Sciatic nerve (tissue), 2 donors: ENCODE data around the gene GDF7. TPM values are rescaled to one million over a fixed set of nuclear protein-coding genes. Genes with fewer than 3 reads are reported as not detected.

ENCODE experiments used
- ATAC-seq: fragments of 200-7000 bp; cut with Tn5 transposase; one replicate; pipeline ENCODE4 v1.9.1; 2020; ENCODE audit warnings: mild to moderate bottlenecking, moderate library complexity
- DNase-seq: peaks from one replicate; pipeline ENCODE4 v3.0.0-alpha.2; 2020; ENCODE audit warnings: low spot score
- intact Hi-C: fragments of 100-400 bp; cut with DNase I; formaldehyde crosslinking; loops from one replicate; pipeline ENCODE4 v1.14.2; 2022
- total RNA-seq: library from RNA; stranded (reverse); fragmentation: NEBNext Ultra II Directional; extraction: Animal tissue kit (Norgen Biotek cat#: 25700); gene quantifications from one replicate; pipeline ENCODE4 v1.2.1, GENCODE V29; 2021
- donor health status: DM: no; HTN: no; CAD: no.
- donor health status: DM: no; HTN: no; CAD: no.

Gene GDF7
- total RNA-seq = 7.6 TPM

DNA sequence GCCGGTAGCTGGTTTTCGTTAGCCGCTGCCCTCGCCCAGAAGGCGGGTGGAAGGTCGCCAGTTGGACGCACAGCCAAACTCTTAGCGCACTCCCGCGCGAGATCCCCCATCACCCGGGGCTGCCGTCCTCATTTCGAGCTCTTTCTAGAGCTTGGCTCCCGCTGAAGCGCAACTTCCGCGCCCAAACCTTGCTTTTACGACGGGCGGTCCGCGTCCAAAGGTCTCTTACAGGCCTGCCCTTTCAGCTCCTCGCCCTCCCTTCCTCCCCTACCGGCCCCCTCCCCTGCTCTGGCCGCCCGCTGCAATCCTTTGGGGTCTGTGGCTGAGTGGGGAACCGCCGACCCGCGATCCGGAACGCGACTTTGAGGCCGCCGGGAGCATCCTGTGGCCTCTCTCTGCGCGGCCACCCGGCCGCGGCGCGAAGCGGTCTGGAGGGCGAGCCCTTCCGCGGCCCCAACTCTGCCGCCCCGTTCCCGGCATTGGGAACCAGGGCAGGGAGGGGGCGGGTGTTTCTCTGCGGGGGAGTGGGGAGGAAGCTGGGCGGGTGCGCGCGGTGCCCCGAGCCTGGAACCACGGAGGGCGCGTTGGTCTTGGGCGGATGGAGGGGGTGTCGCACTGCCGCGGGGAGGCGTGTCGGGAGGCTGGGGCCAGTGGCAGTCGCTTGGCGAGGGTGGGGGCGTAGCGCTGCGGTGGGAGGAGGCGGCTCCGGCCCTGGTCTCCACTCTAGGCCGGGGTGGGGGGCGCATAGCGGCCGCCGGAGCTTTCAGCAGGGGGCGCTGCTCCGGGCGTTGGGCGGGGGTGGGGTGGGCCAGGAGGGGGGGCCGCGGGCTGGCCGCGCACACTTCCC lies at the start of gene GDF7:
GDF7 (plus strand) TSS at position 841 of the 847 bp plus-strand sequence. CDS start 96 bp downstream, outside the sequence.
- intact Hi-C loops = loop anchor here (5.0 kb wide), 1 partner anchor 296 kb away; no protein-coding TSS in a partner anchor
- DNase-seq = no peak
- peak; percentile 7 for ATAC-seq

DNA sequence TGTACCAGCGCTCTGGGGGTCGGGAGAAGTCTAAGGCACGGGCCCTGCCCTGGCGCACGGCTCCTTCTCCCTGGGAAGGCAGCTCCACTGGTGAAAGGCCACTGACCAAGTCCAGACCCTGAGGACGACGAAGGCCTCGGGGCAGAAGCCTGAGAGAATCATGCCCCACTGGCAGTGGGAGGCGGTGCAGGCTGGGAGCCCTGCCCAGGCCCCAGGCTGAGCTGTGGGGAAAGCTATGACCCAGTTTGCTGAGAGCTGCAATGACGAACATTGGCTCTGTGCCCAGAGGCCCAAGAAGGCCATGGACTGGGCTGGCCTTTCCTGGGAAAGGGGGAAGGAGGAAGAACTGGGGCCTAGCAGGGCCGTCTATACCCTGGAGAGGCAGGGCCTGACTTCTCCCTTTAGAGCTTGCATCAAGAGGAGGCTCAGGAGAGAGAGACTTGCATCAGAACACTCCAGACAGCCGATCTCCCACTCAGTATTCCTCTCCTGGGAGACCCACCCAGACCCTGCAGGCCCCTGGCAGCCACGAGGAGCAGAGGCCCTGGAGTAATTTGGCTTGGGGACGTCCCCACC lies 49.0 kb upstream of the GDF7 start:
- peak; percentile 99 for DNase-seq
- intact Hi-C loops = no loop called here
- peak; percentile 92 for ATAC-seq

DNA sequence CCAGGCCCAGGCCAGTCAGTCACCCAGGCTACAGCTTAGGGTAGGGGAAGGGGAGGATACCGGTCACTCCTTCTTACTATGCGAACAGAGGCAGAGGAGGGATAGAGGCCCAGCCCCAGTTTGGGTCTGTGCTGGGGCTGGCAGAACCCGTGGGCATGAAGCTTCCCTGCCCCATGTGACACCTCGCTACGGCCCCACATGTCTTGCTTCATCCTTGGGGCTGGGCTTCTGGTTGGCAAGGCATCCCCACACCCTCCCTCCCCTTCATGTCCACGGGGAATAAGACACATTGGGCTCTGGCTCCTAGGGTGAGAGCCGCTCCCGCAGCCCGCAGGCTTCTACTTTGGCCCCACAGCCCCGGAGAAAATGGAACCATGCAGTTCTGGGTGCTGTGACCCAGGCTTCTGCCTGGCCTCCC lies 48.5 kb upstream of the GDF7 start:
- ATAC-seq (peak; percentile 19), DNase-seq (peak; percentile 68)
- intact Hi-C loops = no loop called here

DNA sequence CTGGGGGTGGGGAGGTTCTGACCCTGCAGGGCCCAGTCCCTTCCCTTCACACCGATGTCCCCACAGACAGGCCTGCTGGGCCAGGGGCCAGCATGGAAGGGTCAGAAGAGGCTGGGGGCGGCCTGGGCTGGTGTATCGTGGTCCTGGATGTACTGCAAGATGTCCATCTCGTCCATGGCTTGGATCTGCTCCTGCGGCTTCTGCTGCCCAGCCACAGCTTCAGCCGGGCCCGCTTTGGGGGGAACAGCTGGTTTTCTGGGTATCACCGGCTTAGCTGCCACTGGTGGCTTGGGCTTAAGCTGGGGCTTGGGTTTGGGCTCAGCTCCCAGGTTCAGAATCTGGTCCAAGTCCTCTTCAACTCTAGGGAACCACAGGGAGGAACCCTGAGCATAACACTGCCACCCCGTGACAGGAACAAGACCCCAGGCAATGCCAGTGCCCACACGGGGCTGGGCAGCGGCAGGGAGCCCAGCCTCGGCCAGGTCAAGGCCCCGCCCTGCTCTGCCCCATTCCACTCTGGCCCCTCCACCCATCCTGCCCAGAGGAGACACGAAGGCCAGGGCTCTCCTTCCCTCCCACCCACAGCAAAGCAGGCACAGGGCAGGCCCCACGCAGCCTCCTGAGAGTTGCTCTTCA lies 47.9 kb upstream of the GDF7 start:
- DNase-seq (peak; percentile 67), ATAC-seq (no peak)
- intact Hi-C loops = no loop called here

DNA sequence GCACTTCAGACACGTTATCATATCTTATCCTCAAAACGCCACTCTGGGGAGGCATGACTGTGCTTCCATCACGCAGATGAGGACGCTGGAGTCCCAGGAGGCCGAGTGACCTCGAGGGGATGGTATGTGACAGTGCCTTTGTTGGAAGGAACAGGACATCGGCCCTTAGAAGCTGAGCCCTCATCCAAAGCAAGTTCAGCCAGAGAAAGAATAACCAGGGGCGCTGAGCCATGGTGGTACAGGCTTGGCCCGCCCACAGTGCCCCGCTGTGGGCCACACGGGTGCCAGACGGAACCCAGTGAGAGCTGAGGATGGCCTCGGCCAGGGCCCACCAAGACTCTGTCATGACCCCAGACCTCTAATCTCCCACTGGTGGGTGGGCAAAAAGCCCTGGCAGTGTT lies 47.3 kb upstream of the GDF7 start:
- intact Hi-C loops = no loop called here

DNA sequence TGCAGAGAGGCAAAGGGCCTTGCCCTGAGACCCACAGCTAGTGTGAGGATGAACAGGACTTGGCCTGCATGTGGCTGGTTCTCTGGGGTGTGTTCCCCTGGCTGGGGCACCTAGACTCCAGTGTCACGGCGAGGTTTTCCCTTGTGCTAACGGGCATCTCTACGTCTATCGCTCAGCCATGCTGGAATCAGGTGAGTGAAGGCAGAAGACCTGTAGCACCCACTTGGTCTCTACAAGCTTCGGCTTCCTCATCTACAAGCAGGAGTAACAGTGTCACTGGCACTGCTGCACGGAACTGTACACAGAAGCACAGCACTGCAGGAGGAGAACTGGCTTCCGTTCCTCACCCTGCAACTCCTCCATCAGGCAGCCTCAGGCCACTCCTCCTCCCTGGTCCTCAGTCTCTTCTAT lies 46.7 kb upstream of the GDF7 start:
- ATAC-seq (no peak), DNase-seq (peak; percentile 58)
- intact Hi-C loops = no loop called here

More for the DNA sequence above, 47.3 kb upstream of the GDF7 start:
- ATAC-seq (no peak), DNase-seq (peak; percentile 57)

DNA sequence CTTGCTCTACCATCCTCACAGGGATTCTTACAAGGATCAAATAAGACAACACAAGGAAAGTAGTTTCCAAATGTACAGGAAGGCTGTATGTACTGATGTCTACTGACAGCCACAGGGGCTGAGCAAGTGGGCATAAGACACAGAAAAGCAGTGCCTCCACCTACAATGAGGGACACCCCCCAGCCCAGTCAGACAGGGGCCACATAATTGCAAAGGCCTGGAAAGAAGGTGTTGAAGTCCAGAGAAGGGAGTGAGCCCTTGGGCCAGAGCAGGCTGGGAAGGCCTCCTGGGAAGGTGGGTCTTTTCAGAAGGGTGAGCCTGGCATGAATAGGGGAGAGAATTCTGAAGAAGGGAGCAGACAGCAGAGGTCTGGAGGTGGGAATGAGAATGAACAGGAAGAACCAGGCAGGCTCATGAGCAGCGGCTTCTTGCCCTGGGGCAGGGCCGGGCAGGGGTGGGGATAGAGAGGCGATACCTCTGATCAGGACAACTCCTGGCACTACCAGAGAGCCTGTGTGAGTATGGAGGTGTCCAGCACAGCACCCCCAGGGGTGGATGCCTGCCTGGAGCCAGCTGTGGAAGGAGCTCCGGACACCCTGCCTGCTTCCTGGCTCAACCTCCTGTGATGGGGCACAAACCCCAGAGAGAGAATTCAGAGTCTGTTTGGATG lies 46.1 kb upstream of the GDF7 start:
- DNase-seq (peak; percentile 51), ATAC-seq (no peak)
- intact Hi-C loops = no loop called here

DNA sequence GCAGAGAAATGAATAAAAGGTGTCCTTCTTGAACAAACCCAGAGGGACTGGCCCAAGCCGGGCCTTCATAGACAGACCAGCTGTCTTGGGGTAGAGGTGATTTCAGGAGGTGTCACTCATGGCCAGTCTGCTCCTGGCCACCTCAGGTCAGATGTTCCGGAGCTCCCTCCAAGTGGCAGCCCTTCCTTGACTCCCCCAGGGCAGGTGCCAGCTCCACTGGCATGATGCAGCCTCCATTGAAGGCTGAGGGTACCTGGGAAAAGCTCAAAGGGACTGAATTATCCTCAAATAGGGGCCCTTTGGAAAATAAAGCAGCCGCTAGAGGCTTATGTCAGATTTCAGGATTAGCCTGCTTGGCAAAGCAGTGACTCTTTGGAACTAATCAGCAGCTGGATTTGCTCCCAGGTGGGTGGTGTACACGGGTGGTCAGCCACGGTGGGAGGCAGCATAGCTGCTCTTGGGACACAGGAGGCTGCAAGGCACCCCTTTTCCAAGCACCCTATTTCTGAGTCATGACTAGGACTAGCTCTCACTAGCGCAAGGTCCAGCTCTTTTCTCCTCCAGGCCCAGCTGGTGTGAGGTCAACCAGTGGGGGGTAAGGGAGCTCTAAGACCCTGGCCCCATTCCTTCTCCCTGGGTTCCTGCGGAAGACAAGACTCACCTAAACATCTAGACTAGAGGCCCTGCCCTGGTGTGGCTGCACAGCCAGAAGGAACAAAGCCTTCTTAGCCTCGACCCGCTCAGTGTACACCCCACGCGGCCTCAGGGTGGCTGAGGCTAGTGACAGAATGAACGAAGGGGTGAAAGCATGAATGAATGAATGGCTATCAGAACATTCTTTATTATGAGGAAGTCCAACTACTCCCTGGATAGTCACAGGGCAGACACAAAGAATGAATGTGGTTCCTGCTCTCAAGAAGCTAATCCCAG lies 45.3 kb upstream of the GDF7 start:
- ATAC-seq = no peak
- peak; percentile 45 for DNase-seq
- intact Hi-C loops = no loop called here

DNA sequence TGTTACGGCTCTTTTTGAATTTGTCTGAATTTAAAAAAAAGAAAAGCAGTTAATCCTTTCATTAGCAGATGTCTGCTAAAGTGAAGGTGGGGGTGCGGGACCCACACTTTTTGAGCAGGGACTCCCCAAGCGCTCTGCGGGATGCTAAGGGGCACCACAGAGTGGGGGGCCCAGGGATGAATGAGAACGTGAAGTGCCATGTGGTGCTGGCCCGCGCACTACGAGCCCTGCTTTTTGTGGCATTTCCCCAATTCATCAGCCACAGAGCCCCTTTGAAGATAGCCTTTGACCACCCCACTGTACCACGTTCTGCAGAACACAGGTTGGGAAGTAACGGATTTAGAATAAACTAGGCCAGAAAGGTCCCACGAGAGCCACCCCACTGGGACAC lies 44.7 kb upstream of the GDF7 start:
- ATAC-seq (no peak), DNase-seq (no peak)
- intact Hi-C loops = no loop called here

DNA sequence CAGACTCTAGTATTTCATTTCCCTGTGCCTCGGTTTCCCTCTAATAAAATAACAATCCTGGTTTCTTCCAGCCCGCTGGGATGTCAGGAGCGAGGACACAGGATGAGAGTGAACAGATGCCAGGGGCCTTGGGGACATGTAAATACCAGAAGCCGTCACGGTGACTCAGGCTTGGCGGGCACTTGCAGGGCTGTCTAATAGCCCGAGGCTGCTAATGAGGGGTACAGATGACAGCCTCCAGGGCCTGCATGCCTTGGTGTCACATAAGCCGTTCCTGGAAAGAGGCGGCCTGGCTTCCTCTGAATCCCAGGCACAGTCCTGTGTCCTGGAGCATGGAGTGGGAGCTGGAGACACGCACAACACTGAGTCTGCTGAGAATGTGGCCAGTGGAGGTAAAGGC lies 44.2 kb upstream of the GDF7 start:
- intact Hi-C loops = no loop called here
- DNase-seq (peak; percentile 47), ATAC-seq (no peak)

DNA sequence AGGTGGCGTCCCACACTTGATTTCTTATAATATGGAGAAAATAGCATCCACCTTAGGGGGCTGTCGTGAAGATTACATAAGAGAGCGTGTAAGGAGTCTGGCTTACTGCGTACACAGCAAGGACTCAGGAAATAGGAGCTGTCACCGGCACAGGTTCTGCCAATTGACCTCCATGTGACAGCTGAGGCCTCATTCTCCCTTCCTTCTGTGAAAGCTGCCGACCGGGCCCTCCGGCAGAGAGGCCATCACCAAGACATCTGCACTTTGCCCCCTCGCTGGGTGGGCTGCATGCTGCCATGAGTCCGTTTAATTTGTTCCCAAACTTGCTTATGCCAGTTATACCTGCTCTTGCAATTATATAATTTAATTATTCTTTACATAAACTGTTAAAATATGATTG lies 43.7 kb upstream of the GDF7 start:
- ATAC-seq = no peak
- DNase-seq = peak; percentile 42
- intact Hi-C loops = no loop called here

DNA sequence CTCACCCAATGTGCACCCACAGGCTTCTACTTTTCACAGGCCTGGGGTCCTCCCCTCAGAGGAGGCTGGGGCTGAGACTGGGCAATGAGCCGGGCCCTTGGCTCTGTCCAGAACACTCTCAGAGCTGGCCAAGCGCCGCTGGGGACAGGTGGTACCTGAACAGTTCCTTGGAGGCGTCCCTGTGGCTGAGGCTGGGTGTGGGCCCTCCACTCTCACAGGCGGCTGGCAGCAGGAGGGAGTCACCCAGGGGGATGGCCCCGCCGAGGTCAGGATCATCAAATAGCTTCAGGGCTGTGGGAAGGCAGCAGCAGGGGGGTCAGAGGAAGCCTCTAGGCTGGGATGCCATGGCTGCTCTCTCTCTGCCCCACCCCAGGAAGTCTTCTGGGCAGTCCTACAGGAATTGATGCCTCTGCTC lies 43.2 kb upstream of the GDF7 start:
- DNase-seq = peak; percentile 58
- intact Hi-C loops = no loop called here
- ATAC-seq = no peak

DNA sequence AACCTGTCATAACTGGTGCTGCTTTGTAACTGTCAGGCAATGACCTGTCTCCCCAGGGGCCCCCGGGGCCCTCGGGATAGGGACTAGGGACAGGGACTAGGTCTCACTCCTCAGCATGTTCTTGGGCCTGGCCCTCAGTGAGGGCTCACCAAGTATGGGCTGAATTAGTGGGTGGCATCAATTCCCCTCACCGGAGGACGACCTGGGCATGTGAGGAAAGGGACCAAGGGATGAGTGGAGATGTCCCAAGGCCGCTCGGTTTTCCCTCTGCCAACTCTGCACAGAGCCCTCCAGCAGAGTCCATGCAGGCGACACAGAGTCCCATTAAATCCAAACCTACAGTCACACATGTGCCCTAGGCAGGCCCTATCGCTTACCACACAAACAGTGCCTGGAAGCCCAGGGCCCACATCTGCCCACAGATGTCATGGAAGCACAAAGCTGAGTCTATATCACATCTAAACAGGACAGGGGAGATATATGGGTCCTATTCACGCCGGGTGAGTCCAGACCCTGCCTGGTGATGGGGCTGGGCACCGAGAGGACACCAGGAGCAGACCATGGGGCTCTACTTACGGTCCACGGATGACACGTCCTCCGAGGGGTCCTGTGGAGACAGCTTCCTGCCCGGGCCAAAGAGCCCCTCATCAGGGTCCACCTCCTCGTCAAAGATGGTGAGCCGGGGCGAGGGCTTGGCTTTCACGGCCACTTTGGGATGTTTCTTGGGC lies 42.6 kb upstream of the GDF7 start:
- ATAC-seq (no peak), DNase-seq (peak; percentile 57)
- intact Hi-C loops = no loop called here

DNA sequence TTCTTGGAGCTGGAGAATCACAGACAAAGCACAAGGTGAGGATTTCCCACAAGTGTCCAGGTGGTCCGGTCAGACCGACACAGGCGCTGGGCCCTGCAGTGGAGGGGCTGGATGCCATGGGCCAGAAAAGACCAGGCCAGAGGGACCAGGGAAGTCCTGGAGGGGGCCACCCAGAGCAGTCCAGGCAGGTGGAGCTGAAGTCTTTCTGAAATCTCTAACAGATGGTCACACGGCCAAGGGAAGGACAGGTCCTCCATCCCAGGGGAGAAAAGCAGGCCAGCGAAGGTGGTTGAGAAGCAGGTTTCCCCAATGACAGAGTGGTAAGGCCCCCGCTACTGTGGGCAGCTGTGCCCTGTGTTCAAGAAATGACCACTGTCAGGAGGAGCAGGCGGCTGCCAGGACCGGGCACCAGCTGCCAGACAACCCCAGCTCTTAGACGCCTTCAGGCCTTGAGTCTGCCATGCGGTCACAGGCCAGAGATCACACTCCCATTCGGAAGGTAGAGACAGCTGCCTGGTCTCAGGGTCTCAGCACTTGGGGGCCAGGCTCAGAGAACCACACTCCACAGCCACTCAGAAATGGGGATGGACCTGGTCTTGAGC lies 42.0 kb upstream of the GDF7 start:
- DNase-seq (peak; percentile 54), ATAC-seq (no peak)
- intact Hi-C loops = no loop called here

DNA sequence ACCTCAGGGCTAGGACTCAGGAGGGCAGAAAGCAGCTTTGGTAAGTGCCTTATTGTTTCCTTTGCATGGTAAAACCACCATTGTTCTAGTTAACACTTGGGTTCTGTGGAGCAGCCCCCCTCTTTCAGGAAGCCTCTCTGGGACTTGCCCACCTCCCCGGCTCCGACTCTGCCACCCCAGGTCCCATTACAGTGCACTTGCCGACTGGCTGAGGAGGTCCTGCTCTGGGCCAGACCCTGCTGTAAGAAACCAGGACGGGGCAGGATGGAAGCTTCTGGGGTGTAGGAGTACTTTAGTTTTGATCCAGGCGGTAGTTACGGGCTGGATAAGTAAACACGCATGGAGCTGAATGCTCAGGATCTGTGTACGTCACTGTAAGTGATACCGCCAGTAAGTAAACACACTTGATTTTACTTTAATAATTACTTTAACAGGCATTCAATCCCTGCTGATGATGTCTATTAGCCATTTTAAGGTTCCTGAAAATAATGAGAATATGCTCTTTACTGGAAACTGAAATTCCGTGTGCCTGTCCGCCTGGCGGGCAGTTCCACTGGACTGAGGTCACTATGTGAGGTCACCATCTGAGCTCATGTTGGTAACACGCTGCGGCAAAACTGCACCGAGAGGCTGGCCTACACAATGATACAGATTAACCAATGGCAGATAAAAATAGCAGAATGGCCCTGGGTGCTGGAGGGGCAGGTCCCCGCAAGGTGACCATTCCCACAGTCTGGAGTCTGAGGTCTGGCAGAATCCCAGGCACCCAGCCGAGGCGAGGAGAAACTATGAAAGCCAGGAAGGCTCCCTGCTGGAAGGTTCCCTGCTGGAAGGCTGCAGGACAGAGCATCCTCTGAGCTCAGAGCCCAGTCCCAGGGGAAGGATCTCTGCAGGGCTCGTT lies 41.2 kb upstream of the GDF7 start:
- ATAC-seq (peak; percentile 72), DNase-seq (peak; percentile 64)
- intact Hi-C loops = no loop called here

DNA sequence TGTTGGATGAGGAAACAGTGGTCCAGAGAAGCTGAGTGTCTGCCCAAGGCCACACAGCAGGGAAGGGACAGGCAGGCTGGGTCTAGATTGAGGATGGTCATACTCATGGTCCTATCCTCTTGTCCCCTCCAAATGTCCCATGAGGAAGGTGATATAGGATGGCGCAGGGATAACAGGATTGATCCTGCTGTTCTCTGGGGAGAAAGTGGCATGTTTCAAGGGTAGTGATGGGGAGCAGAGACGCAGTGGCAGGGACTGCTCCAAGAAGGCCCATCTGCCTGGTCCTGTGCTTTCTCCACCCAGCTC lies 40.6 kb upstream of the GDF7 start:
- intact Hi-C loops = no loop called here
- DNase-seq (peak; percentile 35), ATAC-seq (no peak)
